GM23248 (cell line): ENCODE measurements around the gene LRRTM2. TPM values are rescaled to one million over a fixed set of nuclear protein-coding genes. Genes with fewer than 3 reads are reported as not detected.
"Not testable (repeated sequence)": the region's sequence is repeated elsewhere in the genome, so short reads cannot be mapped to it uniquely, and the experiment has no call there.

Source experiments
- DNase-seq: peaks from one replicate; pipeline ENCODE4 v3.0.0-alpha.2; 2015
- H2AFZ ChIP-seq: fragments of 200-600 bp; sonication (generic); 2 replicates; pipeline ENCODE4 v1.6.1; 2016; ENCODE audit warnings: antibody characterized with exemption
- H3F3A ChIP-seq: fragments of 200-600 bp; sonication (generic); 2 replicates; pipeline ENCODE4 v1.6.1; 2016; ENCODE audit warnings: mild to moderate bottlenecking, antibody characterized with exemption, mixed run types; ENCODE audit not compliant: insufficient read depth
- H3K27ac ChIP-seq: fragments of 200-600 bp; sonication (generic); 2 replicates; pipeline ENCODE4 v1.5.1; 2016; ENCODE audit warnings: mild to moderate bottlenecking
- H3K27me3 ChIP-seq: fragments of 200-600 bp; sonication (generic); replicated peaks from 2 replicates; pipeline ENCODE4 v1.6.1; 2016; ENCODE audit warnings: mild to moderate bottlenecking; ENCODE audit not compliant: insufficient read depth
- H3K36me3 ChIP-seq: fragments of 200-600 bp; sonication (generic); 2 replicates; pipeline ENCODE4 v1.6.1; 2016; ENCODE audit warnings: low read depth, mild to moderate bottlenecking
- H3K4me1 ChIP-seq: fragments of 200-600 bp; sonication (generic); 2 replicates; pipeline ENCODE4 v1.6.1; 2016; ENCODE audit warnings: mild to moderate bottlenecking; ENCODE audit not compliant: insufficient read depth
- H3K4me2 ChIP-seq: fragments of 200-600 bp; sonication (generic); one replicate; pipeline ENCODE4 v1.6.1; 2016; ENCODE audit warnings: mild to moderate bottlenecking; ENCODE audit not compliant: unreplicated experiment
- H3K4me3 ChIP-seq: fragments of 200-600 bp; sonication (generic); 2 replicates; pipeline ENCODE4 v1.5.1; 2016; ENCODE audit warnings: mild to moderate bottlenecking
- H3K79me2 ChIP-seq: fragments of 200-600 bp; sonication (generic); 2 replicates; pipeline ENCODE4 v1.6.1; 2016; ENCODE audit warnings: mild to moderate bottlenecking; ENCODE audit not compliant: insufficient read depth
- H3K9ac ChIP-seq: fragments of 200-600 bp; sonication (generic); 2 replicates; pipeline ENCODE4 v1.6.1; 2016; ENCODE audit warnings: mild to moderate bottlenecking
- H3K9me2 ChIP-seq: fragments of 200-600 bp; sonication (generic); 2 replicates; pipeline ENCODE4 v1.6.1; 2016; ENCODE audit warnings: mixed run types, mild to moderate bottlenecking, moderate library complexity; ENCODE audit not compliant: insufficient read depth
- H3K9me3 ChIP-seq: fragments of 200-600 bp; sonication (generic); one replicate; pipeline ENCODE4 v1.6.1; 2017; ENCODE audit warnings: low read depth
- H4K20me1 ChIP-seq: fragments of 200-600 bp; sonication (generic); 2 replicates; pipeline ENCODE4 v1.6.0; 2016; ENCODE audit not compliant: insufficient read depth
- EZH2 ChIP-seq: fragments of 200-600 bp; sonication (generic); IDR thresholded peaks from 2 replicates; pipeline ENCODE4 v1.6.1; 2018; ENCODE audit warnings: antibody characterized with exemption, mild to moderate bottlenecking; ENCODE audit not compliant: insufficient read depth, poor library complexity, severe bottlenecking
- EZH2phosphoT487 ChIP-seq: fragments of 200-600 bp; sonication (generic); IDR thresholded peaks from 2 replicates; pipeline ENCODE4 v1.6.1; 2018; ENCODE audit warnings: antibody characterized with exemption, moderate library complexity, mild to moderate bottlenecking, low read depth; ENCODE audit not compliant: insufficient read depth
- WGBS, 2 experiments: methylation state at CpG; one replicate each; pipeline ENCODE4 v1.1.6; 2015 to 2017; ENCODE audit warnings: low lambda C conversion rate in 2 of 2, low coverage in 1 of 2; ENCODE audit errors: missing lambda C conversion rate in 2 of 2; 5-methylcytosine and 5-hydroxymethylcytosine counted together
- in situ Hi-C: fragments of 300-500 bp; cut with MboI; formaldehyde crosslinking; loops from 2 replicates; pipeline ENCODE4 v1.15.0; 2020
- polyA plus RNA-seq: library from polyadenylated mRNA; unstranded; fragments of >200 nt; fragmentation: Nextera tagmentation; extraction: Ambion mirVana; gene quantifications from 2 replicates; pipeline ENCODE4 v1.2.1, GENCODE V29; 2016
- total RNA-seq: library from RNA; depleted of rRNA; stranded (reverse); fragments of >200 nt; shearing (Covaris generic); gene quantifications from 2 replicates; pipeline ENCODE4 v1.2.3, GENCODE V29; 2014; rRNA removed

The LRRTM2 gene, protein sequence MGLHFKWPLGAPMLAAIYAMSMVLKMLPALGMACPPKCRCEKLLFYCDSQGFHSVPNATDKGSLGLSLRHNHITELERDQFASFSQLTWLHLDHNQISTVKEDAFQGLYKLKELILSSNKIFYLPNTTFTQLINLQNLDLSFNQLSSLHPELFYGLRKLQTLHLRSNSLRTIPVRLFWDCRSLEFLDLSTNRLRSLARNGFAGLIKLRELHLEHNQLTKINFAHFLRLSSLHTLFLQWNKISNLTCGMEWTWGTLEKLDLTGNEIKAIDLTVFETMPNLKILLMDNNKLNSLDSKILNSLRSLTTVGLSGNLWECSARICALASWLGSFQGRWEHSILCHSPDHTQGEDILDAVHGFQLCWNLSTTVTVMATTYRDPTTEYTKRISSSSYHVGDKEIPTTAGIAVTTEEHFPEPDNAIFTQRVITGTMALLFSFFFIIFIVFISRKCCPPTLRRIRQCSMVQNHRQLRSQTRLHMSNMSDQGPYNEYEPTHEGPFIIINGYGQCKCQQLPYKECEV
- total RNA-seq (0.11 and 0.38 TPM in 2 replicates), polyA plus RNA-seq (0.22 and 0.71 TPM in 2 replicates)

DNA sequence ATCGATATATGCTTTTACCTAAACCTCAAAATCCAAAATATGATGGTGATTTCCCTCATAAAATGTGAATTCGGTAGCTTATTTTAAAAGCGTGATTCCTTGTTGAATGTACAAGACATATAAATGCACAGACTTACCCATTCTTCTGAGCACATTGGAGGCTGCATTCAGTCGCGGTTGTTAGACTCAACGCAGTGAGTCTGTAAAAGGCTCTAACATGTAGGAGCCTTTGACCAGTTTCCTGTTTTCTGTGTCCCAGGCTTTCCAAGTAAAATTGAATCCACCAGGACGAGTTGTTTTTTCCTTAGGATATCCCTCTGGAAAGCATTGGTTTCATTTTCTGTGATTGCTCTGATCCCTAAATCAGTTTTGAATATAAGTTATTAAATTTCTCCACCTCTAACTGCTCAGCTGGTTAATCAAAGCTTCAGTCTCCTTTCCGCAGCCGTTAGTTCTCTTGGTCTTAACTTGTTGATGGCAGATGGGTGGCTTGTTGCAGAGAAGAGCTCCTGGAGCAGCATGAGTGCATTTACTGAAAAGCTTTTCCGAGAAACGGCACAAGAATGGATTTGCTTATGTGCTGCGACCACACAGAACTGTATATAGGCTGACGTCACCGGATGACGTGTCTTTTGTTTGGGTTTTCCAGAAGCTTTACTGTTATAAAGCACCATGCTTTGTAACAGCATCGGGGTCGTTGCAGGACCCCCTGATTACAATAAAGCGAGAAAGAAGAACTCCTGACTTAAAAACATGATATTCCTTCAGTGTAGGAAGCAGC is at the start of gene LRRTM2:
Gene LRRTM2, minus strand, starts transcription at position 565 of the 781 bp plus-strand sequence. Its CDS starts 424 bp downstream, at position 141.
- in situ Hi-C loops, result no loop called here
- Histone ChIP-seq H3K27ac (peak within 1 kb of the TSS; percentile 71), H3K9me2 (no peaks in the 10 kb centered on the region), H3F3A (peaks cover 29% of the 10 kb centered on the region; the same call in 1 of the 2 replicates), H2AFZ (0 out of 2 replicates have a peak within 1 kb of the TSS, but pooled peaks have one; percentile 4), H3K4me1 (peaks cover 38% of the 10 kb centered on the region), H3K4me2 (peak within 1 kb of the TSS; percentile 90), H3K36me3 (no peaks in the 10 kb centered on the region), H3K9ac (peak within 1 kb of the TSS; percentile 75), H3K4me3 (peak within 1 kb of the TSS; percentile 74), H3K27me3 (no peaks in the 10 kb centered on the region), H4K20me1 (0 out of 2 replicates have a peak, but pooled peaks cover 22% of the 10 kb centered on the region), H3K79me2 (peaks cover 99% of the 10 kb centered on the region), H3K9me3 (no peaks in the 10 kb centered on the region)
- peak; percentile 92 for DNase-seq
- 14% methylated on average over 18 of the region's 18 CpGs for WGBS, 2 experiments
- TF ChIP-seq EZH2, result no peak
- TF ChIP-seq EZH2phosphoT487, result no peak

DNA sequence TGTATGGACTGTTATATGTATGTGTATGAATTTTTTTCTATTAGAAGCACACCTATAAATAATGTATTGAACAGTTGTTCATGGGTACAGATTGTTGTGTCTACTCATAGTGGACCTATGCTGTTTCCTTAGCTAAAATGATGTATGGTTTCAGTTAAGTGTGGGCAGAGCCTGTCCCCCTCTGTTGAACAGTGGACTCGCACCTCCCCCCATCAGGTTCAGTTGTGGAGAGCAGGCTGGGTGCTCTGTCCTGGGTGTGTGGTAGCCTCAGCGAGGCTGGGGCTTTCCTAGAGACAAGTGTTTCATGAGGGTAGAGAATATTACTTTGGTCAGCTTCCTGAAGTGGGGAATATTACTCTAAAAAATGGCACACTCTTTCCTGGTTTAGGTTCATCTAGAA is 47.4 kb upstream of the LRRTM2 start:
- TF ChIP-seq EZH2, result no peak
- TF ChIP-seq EZH2phosphoT487, result no peak
- Histone ChIP-seq H3K4me2 (no peak overlapping the region), H3K9me2 (no peaks in the 10 kb centered on the region), H3K27ac (no peak overlapping the region), H3K27me3 (no peaks in the 10 kb centered on the region), H3K9ac (no peak overlapping the region), H4K20me1 (no peaks in the 10 kb centered on the region; the same call in 1 of the 2 replicates), H3K4me1 (peaks cover 7% of the 10 kb centered on the region), H3K79me2 (peaks cover 70% of the 10 kb centered on the region), H3F3A (peaks cover 7% of the 10 kb centered on the region; the same call in 1 of the 2 replicates), H3K36me3 (peaks cover 22% of the 10 kb centered on the region), H3K9me3 (no peaks in the 10 kb centered on the region), H3K4me3 (no peak overlapping the region), H2AFZ (no peak overlapping the region)
- DNase-seq, result no peak
- WGBS, 2 experiments, result 95 to 97% methylated on average over 2 of the region's 2 CpGs
- in situ Hi-C loops, result no loop called here

DNA sequence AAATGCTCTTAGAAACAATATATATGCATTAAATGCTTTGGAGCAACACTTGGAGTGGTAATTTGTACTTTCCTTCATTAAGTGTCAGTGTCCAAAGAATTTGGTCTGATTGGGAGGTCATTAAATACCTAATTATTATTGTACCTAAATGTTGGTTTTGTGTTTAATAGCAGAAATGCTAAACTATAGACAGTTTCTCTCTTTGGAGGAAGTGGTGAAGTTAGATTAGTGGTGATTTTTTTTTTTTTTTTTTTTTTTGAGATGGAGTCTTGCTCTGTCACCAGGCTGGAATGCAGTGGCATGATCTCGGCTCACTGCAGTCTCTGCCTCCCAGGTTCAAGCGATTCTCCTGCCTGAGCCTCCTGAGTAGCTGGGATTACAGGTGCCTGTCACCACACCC is 46.2 kb upstream of the LRRTM2 start:
- WGBS, 2 experiments, result 32 to 67% methylated on average over 2 of the region's 2 CpGs
- H3K36me3 ChIP-seq, result peaks cover 22% of the 10 kb centered on the region

DNA sequence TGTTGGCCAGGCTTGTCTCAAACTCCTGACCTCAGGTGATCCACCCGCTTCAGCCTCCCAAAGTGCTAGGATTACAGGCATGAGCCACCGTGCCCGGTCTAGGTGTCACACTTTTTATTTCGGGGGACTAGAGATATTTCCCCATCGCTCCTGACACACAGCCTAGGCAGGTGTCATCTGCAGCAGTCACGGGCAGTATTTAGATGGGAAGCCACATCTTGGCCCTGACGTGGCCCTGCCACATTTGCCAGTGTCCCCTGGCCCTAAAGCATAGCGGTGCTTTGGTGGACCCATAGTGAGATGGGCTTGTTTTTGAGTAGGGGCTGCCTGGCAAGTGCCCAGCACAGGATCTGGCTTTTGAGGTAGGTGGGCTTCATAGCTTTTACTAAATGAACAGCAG is 45.0 kb upstream of the LRRTM2 start:
- H3K9me3 ChIP-seq, result no peaks in the 10 kb centered on the region
- H3F3A ChIP-seq, result peaks cover 7% of the 10 kb centered on the region; the same call in 1 of the 2 replicates
- peaks cover 23% of the 10 kb centered on the region for H3K36me3 ChIP-seq
- H3K9me2 ChIP-seq, result no peaks in the 10 kb centered on the region
- peaks cover 7% of the 10 kb centered on the region for H3K4me1 ChIP-seq
- TF ChIP-seq EZH2 (no peak), EZH2phosphoT487 (no peak)
- H3K9ac ChIP-seq, result no peak overlapping the region
- no peaks in the 10 kb centered on the region; the same call in 1 of the 2 replicates for H4K20me1 ChIP-seq
- no peak overlapping the region for H3K4me3 ChIP-seq
- peaks cover 80% of the 10 kb centered on the region for H3K79me2 ChIP-seq
- H3K4me2 ChIP-seq, result no peak overlapping the region
- no peak overlapping the region for H3K27ac ChIP-seq
- no peak overlapping the region for H2AFZ ChIP-seq
- in situ Hi-C loops, result no loop called here
- H3K27me3 ChIP-seq, result no peaks in the 10 kb centered on the region
- WGBS, 2 experiments, result 89 to 91% methylated on average over 8 of the region's 8 CpGs
- no peak for DNase-seq

More for the DNA sequence above, 46.2 kb upstream of the LRRTM2 start:
- peaks cover 73% of the 10 kb centered on the region for H3K79me2 ChIP-seq
- H3F3A ChIP-seq, in situ Hi-C loops, H3K27me3 ChIP-seq, H3K9ac ChIP-seq, H3K9me2 ChIP-seq, DNase-seq, H3K9me3 ChIP-seq, H3K4me1 ChIP-seq, H2AFZ ChIP-seq, H3K4me3 ChIP-seq, H3K4me2 ChIP-seq, H4K20me1 ChIP-seq: not testable (repeated sequence)
- peak overlapping the region; percentile 11; the same call in 1 of the 2 replicates for H3K27ac ChIP-seq
